GM18505 (cell line): ENCODE results near the gene WDR38.

Source experiments
- ATAC-seq: cut with Tn5 transposase; IDR thresholded peaks from one replicate; pipeline ENCODE4 v1.9.1; 2021; ENCODE audit not compliant: unreplicated experiment
- POLR2A ChIP-seq: IDR thresholded peaks from 4 replicates; pipeline ENCODE4 v1.6.1; 2011; ENCODE audit warnings: borderline replicate concordance; ENCODE audit not compliant: insufficient read depth, insufficient read length; ENCODE audit errors: extremely low read depth

Gene WDR38, protein sequence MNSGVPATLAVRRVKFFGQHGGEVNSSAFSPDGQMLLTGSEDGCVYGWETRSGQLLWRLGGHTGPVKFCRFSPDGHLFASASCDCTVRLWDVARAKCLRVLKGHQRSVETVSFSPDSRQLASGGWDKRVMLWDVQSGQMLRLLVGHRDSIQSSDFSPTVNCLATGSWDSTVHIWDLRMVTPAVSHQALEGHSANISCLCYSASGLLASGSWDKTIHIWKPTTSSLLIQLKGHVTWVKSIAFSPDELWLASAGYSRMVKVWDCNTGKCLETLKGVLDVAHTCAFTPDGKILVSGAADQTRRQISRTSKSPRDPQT

GRCh38 chr9:124852829-124853531 is at the start of gene WDR38:
Gene WDR38, plus strand, starts transcription at chr9:124853460. Its CDS starts 72 bp downstream, at chr9:124853532.
- ATAC-seq: peak; percentile 69
- no peak for TF ChIP-seq POLR2A

- no peak for ATAC-seq
- no peak for TF ChIP-seq POLR2A
Observed at GRCh38 chr9:124803911-124804310, 49.3 kb upstream of the WDR38 start.

- TF ChIP-seq POLR2A: no peak
- no peak for ATAC-seq
Observed at GRCh38 chr9:124805186-124805585, 48.1 kb upstream of the WDR38 start.

- no peak for TF ChIP-seq POLR2A
- ATAC-seq: no peak
Observed at GRCh38 chr9:124808246-124808956, 44.9 kb upstream of the WDR38 start.

- TF ChIP-seq POLR2A: no peak
- no peak for ATAC-seq
Observed at GRCh38 chr9:124809211-124809610, 44.0 kb upstream of the WDR38 start.

DNA sequence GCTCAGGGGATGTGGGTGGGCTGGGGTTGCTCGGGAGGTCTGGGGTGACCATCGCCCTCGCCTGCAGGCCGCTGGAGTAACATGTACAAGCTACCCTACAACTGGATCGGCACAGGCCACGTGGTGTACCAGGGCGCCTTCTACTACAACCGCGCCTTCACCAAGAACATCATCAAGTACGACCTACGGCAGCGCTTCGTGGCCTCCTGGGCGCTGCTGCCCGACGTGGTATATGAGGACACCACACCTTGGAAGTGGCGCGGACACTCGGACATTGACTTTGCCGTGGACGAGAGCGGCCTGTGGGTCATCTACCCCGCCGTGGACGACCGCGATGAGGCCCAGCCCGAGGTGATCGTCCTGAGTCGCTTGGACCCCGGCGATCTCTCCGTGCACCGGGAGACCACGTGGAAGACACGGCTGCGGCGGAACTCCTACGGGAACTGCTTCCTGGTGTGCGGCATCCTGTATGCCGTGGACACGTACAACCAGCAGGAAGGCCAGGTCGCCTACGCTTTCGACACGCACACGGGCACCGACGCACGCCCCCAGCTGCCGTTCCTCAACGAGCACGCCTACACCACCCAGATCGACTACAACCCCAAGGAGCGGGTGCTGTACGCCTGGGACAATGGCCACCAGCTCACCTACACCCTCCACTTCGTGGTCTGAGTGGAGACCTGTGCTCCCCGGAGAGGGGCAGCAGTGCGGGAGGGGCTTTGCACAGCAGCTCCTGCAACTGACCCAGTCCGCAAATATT is 43.3 kb upstream of the WDR38 start:
- no peak for ATAC-seq
- no peak for TF ChIP-seq POLR2A

DNA sequence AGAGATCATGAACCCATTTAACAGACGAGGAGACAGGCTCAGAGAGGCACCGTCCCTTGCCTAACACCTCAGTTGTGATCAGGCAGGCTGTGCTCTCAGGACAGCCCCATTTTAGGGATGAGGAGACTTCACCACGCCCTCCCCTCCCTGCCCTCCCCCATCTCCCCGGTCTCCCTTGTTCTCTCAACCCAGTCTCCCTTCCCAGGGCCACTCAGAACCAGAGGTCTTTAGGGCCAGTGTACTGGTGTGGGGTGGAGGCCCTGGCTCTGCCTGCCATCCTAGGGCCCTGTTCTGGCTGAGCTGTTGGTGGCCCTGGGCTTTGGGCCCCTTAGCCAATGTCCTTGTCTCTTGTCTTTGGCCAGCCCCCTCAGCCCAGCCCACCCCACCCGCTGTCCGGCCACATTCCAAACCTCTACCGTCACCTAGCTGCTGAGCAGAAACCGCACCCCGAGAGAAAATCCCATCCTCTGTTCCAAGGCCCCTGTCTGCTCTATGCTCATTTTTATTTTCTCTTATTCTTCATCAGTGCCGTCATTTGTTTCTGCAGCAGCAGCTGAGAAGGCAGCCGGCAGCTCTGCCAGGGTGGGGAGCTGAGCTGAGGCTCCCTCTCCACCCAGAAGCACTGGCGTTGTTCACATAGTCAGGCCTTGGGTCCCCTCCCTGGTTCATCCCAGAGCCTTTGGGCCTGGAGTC is 42.5 kb upstream of the WDR38 start:
- no peak for TF ChIP-seq POLR2A
- ATAC-seq: no peak

DNA sequence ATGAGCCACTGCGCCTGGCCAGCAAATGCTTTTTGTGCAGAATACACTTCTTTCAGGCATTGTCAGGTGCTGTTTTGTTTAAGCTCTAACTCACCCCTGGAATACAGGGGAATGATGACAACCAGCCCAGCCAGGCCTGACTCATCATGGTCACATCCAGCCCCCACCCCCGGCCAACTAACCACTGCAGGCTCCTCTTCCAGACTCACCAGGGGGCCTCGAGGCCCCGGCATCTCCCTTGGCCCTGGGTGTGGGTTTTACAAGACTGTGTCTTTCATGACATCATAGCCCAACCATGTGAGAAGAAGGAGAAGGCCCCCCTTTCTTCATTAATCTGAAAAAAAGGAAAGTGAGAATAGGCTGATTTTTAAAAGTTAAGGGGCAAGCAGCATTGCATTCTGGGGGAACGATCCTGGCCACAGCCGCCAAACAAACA is 40.8 kb upstream of the WDR38 start:
- no peak for ATAC-seq

DNA sequence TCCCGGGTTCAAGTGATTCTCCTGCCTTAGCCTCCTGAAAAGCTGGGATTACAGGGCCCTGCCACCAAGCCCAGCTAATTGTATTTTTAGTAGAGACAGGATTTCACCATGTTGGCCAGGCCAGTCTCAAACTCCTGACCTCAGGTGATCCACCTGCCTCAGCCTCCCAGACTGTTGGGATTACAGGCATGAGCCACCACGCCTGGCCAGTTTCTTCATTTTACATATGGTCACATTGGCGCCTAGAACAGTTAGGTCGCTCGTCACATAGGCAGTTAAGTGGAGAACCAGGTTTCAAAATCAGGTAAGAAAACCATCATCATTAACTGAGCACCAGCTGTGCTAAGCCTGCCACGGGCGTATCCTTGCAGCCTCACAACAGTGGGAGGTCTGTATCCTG is 40.2 kb upstream of the WDR38 start:
- no peak for TF ChIP-seq POLR2A
- ATAC-seq: no peak

More for the DNA sequence above, 40.8 kb upstream of the WDR38 start:
- TF ChIP-seq POLR2A: no peak

- no peak for TF ChIP-seq POLR2A
- ATAC-seq: no peak
Observed at GRCh38 chr9:124813501-124814163, 39.6 kb upstream of the WDR38 start.

- TF ChIP-seq POLR2A: no peak
- no peak for ATAC-seq
Observed at GRCh38 chr9:124814164-124814535, 39.1 kb upstream of the WDR38 start.

DNA sequence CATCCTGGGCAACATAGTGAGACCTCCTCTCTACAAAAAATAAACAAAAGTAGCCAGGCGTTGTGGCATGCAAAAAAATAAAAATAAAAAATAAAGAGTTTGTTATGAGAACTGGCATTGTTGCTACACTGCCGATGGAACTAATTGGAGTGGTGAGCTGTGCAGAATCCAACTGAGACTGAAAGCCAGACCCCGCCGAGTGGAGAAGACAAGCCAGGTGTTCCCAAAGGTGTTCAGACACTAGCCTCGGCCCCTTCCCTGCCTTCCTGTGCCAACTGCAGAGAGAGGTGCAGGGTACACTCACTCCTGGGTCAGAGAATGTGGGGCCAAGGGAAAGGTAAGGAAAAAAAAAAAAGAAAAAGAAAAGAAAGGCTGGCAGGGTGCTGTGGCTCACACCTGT is 37.7 kb upstream of the WDR38 start:
- no peak for ATAC-seq
- no peak for TF ChIP-seq POLR2A
